GM12801 (cell line): Measurements from ENCODE around the gene LDLRAD4.

Experiments used
- CTCF ChIP-seq: IDR thresholded peaks from one replicate; pipeline ENCODE4 v1.5.1; 2011; ENCODE audit warnings: control low read depth; ENCODE audit not compliant: insufficient read length; ENCODE audit errors: extremely low read depth

LDLRAD4 gene

GRCh38 chr18:13645093-13645492 is 426.5 kb downstream of the LDLRAD4 start:
- no peak for TF ChIP-seq CTCF

GRCh38 chr18:13646633-13647032 is 428.1 kb downstream of the LDLRAD4 start:
- no peak for TF ChIP-seq CTCF

GRCh38 chr18:13647761-13648160 is 429.2 kb downstream of the LDLRAD4 start:
- TF ChIP-seq CTCF: no peak

- TF ChIP-seq CTCF: no peak
Observed at GRCh38 chr18:13649397-13650390, 431.1 kb downstream of the LDLRAD4 start.

- TF ChIP-seq CTCF: no peak
Observed at GRCh38 chr18:13653746-13654433, 435.3 kb downstream of the LDLRAD4 start.

- TF ChIP-seq CTCF: no peak
Observed at GRCh38 chr18:13657974-13658373, 439.4 kb downstream of the LDLRAD4 start.

- TF ChIP-seq CTCF: no peak
Observed at GRCh38 chr18:13658436-13659204, 440.1 kb downstream of the LDLRAD4 start.
